Neural crest cell (in vitro differentiated cells): ENCODE measurements around the gene C19orf67. TPM values are rescaled to one million over a fixed set of nuclear protein-coding genes. Genes with fewer than 3 reads are reported as not detected.
"Not testable (repeated sequence)": the region's sequence is repeated elsewhere in the genome, so short reads cannot be mapped to it uniquely, and the experiment has no call there.

Experiments used
- DNase-seq: peaks from one replicate; pipeline ENCODE4 v3.0.0; 2021; ENCODE audit warnings: low read depth, mixed read lengths, low spot score
- H3K27ac Mint-ChIP-seq: one replicate; pipeline ENCODE4 v1.8.0; 2021; ENCODE audit warnings: mild to moderate bottlenecking, mixed read lengths; ENCODE audit not compliant: unreplicated experiment
- H3K27me3 Mint-ChIP-seq: 2 replicates; pipeline ENCODE4 v1.8.0; 2021; ENCODE audit warnings: low read depth, mild to moderate bottlenecking, mixed read lengths
- H3K36me3 Mint-ChIP-seq: 2 replicates; pipeline ENCODE4 v1.8.0; 2021; ENCODE audit warnings: low read depth, mild to moderate bottlenecking, mixed read lengths
- H3K4me1 Mint-ChIP-seq: 2 replicates; pipeline ENCODE4 v1.8.0; 2021; ENCODE audit warnings: mixed read lengths
- H3K4me3 Mint-ChIP-seq: one replicate; pipeline ENCODE4 v1.8.0; 2021; ENCODE audit warnings: mild to moderate bottlenecking, mixed read lengths
- H3K9me3 Mint-ChIP-seq: 2 replicates; pipeline ENCODE4 v1.8.0; 2021; ENCODE audit warnings: mixed read lengths
- total RNA-seq: library from RNA; stranded (reverse); gene quantifications from 2 replicates; pipeline ENCODE4 v1.2.1, GENCODE V29; 2021
- TF ChIP-seq, protein P1 (sequence below): fragments of 200-600 bp; sonication (generic); conservative IDR thresholded peaks from 2 replicates; pipeline ENCODE4 v1.5.0; 2021; ENCODE audit warnings: antibody characterized with exemption, mild to moderate bottlenecking

C19orf67 gene
- total RNA-seq, 1 donor from 2014 or later = not detected

DNA sequence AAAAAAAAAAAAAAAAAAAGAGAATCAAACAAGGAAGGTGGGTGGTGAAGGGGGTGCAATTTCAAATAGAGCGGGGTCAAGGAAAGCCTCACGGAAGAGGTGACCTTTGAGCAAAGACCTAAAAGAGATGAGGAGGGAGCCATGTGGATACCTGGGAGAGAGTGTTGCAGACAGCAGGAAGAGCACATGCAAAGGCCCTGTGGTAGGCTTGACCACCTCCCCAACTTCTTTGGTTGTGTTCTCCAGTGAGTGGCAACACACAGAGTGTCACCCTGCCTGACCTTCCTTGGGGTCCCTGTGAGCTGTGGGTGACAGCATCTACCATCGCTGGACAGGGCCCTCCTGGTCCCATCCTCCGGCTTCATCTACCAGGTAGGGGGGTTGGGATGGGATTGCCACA lies 35.1 kb downstream of the C19orf67 start:
- H3K4me1 Mint-ChIP-seq = no peaks in the 10 kb centered on the region
- H3K27me3 Mint-ChIP-seq = peaks cover 3% of the 10 kb centered on the region
- no peak overlapping the region for H3K4me3 Mint-ChIP-seq
- TF ChIP-seq, protein P1, sequence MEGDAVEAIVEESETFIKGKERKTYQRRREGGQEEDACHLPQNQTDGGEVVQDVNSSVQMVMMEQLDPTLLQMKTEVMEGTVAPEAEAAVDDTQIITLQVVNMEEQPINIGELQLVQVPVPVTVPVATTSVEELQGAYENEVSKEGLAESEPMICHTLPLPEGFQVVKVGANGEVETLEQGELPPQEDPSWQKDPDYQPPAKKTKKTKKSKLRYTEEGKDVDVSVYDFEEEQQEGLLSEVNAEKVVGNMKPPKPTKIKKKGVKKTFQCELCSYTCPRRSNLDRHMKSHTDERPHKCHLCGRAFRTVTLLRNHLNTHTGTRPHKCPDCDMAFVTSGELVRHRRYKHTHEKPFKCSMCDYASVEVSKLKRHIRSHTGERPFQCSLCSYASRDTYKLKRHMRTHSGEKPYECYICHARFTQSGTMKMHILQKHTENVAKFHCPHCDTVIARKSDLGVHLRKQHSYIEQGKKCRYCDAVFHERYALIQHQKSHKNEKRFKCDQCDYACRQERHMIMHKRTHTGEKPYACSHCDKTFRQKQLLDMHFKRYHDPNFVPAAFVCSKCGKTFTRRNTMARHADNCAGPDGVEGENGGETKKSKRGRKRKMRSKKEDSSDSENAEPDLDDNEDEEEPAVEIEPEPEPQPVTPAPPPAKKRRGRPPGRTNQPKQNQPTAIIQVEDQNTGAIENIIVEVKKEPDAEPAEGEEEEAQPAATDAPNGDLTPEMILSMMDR = no peak
- no peaks in the 10 kb centered on the region for H3K9me3 Mint-ChIP-seq
- no peak overlapping the region for H3K27ac Mint-ChIP-seq
- DNase-seq = no peak
- no peaks in the 10 kb centered on the region for H3K36me3 Mint-ChIP-seq

DNA sequence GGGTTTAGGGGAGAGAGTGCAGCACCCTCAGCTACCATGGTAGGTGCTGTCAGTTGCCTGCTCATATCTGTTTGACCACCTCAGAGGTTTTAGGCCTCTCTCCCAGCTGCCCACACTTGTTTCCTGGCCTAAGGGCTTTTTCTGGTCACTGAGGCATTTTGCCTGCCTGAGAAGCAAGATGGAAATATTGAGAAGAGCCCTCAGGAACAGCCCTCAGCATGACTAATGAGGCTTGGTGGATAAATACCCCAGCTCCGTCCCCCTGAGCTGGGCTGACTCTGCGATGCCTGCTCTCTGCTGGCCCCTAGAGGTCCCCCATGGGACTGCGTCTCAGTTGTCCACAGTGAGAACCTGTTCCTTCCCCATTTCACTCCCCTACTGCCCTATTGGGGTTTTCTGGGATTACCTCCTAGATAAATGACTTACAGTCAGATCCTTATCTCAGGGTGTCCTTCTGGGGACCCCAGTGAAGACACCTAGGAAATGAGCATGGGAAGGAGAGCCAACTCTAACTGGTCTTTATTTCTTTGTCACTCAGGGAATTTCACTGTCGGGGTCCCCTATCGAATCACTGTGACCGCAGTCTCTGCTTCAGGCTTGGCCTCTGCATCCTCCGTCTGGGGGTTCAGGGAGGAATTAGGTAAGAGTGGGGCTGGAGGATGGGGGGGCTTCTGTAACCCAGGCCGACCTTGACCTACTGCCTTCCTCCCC lies 37.0 kb downstream of the C19orf67 start:
- H3K4me3 Mint-ChIP-seq = no peak overlapping the region
- no peaks in the 10 kb centered on the region for H3K36me3 Mint-ChIP-seq
- H3K9me3 Mint-ChIP-seq = no peaks in the 10 kb centered on the region
- TF ChIP-seq, protein P1 = peak; percentile 76
- no peaks in the 10 kb centered on the region for H3K27me3 Mint-ChIP-seq
- H3K27ac Mint-ChIP-seq = no peak overlapping the region
- H3K4me1 Mint-ChIP-seq = no peaks in the 10 kb centered on the region
- DNase-seq = peak; percentile 63

DNA sequence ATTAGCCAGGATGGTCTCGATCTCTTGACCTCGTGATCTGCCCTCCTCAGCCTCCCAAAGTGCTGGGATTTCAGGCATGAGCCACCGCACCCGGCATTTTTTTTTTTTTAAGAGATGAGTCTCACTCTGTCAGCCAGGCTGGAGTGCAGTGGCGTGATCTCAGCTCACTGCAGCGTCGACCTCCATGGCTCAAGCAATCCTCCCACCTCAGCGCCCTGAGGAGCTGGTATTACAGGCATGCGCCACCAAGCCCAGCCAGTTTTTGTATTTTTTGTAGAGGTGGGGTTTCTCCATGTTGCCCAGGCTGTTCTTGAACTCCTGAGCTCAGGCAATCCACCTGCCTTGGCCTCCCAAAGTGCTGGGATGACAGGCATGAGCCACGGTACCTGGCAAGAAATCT lies 37.7 kb downstream of the C19orf67 start:
- not testable (repeated sequence) for H3K9me3 Mint-ChIP-seq, H3K4me1 Mint-ChIP-seq, DNase-seq, H3K4me3 Mint-ChIP-seq, H3K36me3 Mint-ChIP-seq, H3K27me3 Mint-ChIP-seq, H3K27ac Mint-ChIP-seq

DNA sequence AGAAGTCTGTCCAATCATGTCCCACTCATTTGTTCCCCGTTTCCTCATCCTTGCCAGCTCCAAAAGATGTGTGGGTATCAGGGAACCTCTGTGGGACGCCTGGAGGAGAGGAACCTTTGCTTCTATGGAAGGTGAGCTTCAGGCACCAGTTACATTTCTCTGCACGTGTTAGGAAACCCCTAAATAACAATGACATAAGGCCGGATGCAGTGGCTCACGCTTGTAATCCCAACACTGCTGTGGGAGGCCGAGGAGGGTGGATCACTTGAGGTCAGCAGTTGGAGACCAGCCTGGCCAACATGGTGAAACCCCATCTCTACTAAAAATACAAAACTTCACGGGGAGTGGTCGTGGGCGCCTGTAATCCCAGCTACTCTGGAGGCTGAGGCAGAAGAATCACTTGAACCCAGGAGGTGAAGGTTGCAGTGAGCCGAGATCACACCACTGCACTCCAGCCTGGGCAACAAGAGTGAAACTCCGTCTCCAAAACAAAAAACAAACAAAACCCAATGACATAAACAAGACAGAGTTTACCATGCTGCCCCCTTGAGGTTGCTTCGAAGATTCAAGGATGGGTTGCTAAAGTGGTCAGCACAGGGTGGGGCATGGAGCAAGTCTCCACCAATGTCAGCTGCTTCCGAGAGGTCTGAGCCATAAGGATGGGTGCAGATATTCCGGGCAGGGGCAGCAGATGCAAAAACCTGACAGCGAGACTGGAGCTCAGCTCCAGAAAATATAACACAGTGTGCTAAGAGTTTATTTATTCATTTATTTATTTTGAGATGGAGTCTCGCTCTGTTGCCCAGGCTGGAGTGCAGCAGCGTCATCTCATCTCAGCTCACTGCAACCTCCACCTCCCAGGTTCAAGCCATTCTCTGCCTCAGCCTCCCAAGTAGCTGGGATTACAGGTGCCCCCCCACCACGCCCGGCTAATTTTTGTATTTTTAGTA lies 42.6 kb downstream of the C19orf67 start:
- not testable (repeated sequence) for H3K9me3 Mint-ChIP-seq, H3K4me3 Mint-ChIP-seq, H3K27me3 Mint-ChIP-seq, H3K36me3 Mint-ChIP-seq, H3K4me1 Mint-ChIP-seq
- DNase-seq = peak; percentile 65
- peak overlapping the region; percentile 97 for H3K27ac Mint-ChIP-seq
- TF ChIP-seq, protein P1 = peak; percentile 67

DNA sequence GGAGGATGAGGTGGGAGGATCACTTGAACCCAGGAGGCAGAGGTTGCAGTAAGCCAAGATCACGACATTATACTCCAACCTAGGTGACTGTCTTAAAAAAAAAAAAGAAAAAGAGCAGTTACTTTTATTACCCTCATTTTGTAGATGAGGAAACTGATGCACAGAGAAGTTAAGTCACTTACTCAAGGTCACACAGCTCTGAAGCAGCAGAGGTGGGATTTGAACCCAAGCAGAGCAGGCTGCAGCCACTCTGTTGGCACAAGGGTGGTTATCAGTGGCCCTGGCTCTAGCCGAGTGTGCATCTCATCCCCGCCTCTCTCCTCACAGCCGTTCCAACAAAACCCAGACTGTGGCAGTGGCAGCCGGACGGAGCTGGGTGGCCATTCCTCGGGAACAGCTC lies 46.4 kb downstream of the C19orf67 start:
- H3K9me3 Mint-ChIP-seq = no peaks in the 10 kb centered on the region
- no peaks in the 10 kb centered on the region for H3K27me3 Mint-ChIP-seq
- TF ChIP-seq, protein P1 = no peak
- no peak overlapping the region for H3K4me3 Mint-ChIP-seq
- no peak overlapping the region for H3K27ac Mint-ChIP-seq
- no peak for DNase-seq
- peaks cover 7% of the 10 kb centered on the region for H3K4me1 Mint-ChIP-seq
- H3K36me3 Mint-ChIP-seq = peaks cover 3% of the 10 kb centered on the region

DNA sequence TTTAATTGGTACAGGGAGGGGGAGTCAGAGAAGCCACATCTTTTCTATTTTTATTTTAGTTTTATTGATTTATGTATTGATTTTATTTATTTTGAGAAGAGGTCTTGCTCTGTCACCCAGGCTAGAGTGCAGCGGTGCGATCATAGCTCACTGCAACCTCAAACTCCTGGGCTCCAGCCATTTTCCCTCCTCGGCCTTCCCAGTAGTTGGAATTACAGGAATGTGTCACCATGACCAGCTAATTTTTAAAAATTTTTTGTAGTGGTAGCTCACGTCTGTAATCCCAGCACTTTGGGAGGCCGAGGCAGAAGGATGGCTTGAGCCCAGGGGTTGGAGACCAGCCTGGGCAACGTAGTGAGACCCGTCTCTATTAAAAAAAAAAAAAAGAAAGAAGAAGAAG lies 49.9 kb downstream of the C19orf67 start:
- H3K4me3 Mint-ChIP-seq = no peak overlapping the region
- H3K36me3 Mint-ChIP-seq = no peaks in the 10 kb centered on the region
- H3K27ac Mint-ChIP-seq = no peak overlapping the region
- peaks cover 7% of the 10 kb centered on the region for H3K27me3 Mint-ChIP-seq
- no peak for DNase-seq
- H3K9me3 Mint-ChIP-seq = no peaks in the 10 kb centered on the region
- TF ChIP-seq, protein P1 = no peak
- peaks cover 6% of the 10 kb centered on the region for H3K4me1 Mint-ChIP-seq
